HG02870 (cell line): ENCODE measurements around the gene SBSN.

Experiments used
- ATAC-seq: cut with Tn5 transposase; IDR thresholded peaks from one replicate; pipeline ENCODE4 v1.9.1; 2021; ENCODE audit warnings: mild to moderate bottlenecking, moderate library complexity; ENCODE audit not compliant: unreplicated experiment

The SBSN gene

DNA sequence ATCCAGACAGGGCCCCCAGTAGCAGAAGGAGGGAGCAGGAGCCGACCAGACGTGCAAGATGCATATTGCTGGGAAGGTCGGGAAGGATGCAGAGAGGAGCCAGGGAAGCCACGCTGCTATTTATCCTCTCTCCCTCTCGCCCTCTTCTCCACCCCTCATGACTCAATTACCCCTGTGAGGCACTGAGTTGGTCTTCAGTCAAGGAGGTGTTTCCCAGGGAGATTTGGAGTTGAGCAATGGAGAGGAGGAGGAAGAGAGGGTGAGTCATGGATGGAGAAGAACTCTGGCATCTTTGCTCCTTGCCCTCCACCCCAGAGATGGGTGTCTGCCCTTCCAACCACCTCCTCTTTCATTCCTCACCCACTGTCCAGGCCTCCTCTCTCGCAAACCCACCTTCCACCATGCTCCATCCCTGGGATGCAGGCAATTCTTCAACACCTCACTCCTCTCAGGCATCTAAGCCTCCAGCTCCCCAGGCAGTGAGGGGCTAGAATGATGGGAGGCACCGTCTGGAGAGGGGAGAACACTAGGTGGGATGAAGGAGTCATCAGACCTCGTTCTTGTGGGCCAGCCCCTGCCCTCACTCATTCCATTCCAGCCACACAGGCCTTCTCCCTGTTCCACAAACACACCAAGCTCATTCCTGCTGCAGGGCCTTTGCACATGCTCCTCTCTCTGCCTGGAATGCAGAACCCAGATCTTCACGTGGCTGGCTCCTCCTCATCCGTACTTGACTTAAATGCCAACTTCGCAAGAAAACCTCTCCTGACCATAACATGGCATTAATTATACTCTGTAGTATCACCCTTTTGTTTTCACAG is at the start of gene SBSN:
TSS of gene SBSN (minus strand) at position 94 of the 821 bp plus-strand sequence. CDS start at position 64, 30 bp downstream.
- ATAC-seq, result no peak

GRCh38 chr19:35571406-35571965 is 43.4 kb upstream of the SBSN start:
- no peak for ATAC-seq

DNA sequence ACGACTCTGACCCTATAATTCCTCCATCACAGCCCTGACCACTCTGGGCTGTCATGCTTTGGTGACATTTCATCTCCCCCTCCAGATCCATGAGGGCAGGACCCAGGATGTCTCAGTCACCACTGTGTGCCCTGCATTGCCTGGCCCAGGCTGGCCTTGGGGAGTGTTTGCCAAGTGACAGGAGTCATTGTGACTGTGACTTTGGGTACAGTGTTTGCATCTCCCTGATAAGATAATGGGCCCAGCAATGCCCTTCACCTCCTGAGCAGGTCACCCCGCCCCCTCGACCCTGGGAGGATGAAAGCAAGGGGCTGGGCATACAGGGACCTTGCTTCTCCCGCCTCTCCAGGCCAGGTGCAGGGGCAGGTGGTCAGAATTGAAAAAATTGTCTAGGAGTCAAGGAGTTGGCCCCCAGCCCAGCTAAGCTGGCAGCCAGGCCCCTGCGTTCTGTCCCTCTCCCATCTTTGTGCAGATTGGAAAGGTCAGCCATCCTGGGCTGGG is 41.2 kb upstream of the SBSN start:
- ATAC-seq, result no peak

- no peak for ATAC-seq
Measured at GRCh38 chr19:35566738-35567137, 38.6 kb upstream of the SBSN start.

- no peak for ATAC-seq
Measured at GRCh38 chr19:35565016-35565856, 37.1 kb upstream of the SBSN start.

DNA sequence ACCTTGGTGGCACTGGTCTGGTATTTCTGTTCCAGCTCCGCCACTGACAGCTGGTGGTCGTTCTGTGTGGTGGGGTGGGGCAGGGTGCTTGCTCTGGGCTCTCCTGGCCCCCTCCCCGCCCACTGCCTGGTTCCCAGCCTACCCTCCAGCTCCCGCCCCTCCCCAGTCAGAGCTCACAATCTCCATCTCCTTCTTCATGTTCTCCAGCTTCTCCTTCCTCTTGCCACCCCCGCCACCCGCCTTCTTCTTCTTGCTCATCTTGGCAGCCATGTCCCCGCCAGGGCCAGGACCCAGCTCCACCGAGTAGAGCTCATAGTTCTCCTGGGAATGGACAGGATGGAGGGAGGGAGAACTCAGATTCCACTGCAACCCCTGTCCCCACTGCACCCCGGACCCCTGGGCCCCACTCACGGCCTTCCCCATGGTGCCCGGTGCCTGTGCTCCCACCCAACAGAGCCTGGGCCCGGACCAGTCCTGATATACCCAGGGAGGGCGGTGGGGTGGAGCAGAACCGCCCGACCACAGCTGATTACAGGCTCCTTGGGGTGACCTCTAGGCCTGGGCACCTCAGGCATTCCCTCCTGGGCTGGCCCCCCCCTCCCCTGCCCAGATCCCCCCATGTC is 35.2 kb upstream of the SBSN start, which contains the start of gene ATP4A:
TSS of gene ATP4A (minus strand) at position 452 of the 623 bp plus-strand sequence. CDS start at position 423, 29 bp downstream.
- ATAC-seq, result no peak

DNA sequence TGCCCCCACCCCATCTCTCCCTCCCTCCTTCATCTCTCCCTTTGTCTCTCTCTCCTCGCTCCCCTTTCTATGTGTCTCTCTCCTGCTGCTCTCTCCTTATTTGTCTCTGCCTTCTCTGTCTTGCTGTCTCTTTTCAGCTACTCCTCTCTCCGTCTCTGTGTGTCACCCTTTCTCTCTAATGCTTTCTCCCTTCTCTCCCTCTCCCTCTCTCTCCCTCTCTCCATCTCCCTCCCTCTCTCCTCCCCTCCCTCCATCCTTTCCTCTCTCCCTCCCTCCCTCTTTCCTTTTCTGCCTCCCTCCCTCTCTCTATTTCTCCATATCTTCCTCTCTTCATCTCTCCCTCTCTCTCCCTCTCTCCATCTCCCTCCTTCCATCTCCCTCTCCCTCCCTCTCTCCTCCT is 34.7 kb upstream of the SBSN start:
- ATAC-seq, result no peak

- no peak for ATAC-seq
Measured at GRCh38 chr19:35562336-35562735, 34.2 kb upstream of the SBSN start.

DNA sequence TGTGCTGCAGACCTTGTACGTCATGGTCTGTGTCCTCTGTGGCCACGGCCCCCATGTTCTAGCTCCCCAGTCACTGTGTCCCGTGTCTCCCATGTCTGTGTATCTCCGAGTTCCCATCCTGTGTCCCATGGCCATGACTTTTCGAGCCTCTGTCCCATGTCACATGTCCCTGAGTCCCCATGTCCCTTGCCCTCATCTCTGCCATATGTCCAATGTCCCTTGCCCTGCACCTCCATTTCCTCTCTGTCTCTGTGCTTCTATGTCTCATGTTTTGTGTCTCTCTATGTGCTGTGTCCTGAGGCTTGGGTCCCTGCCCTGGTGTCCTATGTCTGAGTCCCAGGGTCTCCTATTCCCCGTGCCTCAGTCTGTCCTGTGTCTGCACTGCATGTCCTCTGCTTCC is 33.3 kb upstream of the SBSN start:
- ATAC-seq, result no peak

DNA sequence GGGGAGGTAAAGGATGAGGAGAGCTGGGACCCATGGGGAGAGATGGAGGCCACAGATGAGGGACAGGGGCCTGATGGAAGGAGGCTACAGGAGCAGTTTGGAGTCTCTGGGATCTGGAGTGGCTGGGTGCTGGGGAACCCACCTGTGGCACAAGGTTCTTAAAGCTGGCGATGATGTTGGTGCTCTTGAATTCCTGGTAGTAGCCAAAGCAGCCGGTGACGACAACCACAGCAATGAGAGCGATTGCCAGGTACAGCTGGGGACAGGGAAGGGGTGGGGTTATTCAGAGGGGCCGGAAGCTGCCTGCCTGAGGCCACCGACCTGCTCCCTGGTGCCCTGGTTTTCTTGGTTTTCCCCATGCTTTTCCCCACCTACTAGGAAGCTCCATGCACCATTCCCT is 32.6 kb upstream of the SBSN start:
- no peak for ATAC-seq

- no peak for ATAC-seq
Measured at GRCh38 chr19:35560271-35560670, 32.2 kb upstream of the SBSN start.

GRCh38 chr19:35559781-35560180 is 31.7 kb upstream of the SBSN start:
- no peak for ATAC-seq

- ATAC-seq, result no peak
Measured at GRCh38 chr19:35559281-35559659, 31.2 kb upstream of the SBSN start.

DNA sequence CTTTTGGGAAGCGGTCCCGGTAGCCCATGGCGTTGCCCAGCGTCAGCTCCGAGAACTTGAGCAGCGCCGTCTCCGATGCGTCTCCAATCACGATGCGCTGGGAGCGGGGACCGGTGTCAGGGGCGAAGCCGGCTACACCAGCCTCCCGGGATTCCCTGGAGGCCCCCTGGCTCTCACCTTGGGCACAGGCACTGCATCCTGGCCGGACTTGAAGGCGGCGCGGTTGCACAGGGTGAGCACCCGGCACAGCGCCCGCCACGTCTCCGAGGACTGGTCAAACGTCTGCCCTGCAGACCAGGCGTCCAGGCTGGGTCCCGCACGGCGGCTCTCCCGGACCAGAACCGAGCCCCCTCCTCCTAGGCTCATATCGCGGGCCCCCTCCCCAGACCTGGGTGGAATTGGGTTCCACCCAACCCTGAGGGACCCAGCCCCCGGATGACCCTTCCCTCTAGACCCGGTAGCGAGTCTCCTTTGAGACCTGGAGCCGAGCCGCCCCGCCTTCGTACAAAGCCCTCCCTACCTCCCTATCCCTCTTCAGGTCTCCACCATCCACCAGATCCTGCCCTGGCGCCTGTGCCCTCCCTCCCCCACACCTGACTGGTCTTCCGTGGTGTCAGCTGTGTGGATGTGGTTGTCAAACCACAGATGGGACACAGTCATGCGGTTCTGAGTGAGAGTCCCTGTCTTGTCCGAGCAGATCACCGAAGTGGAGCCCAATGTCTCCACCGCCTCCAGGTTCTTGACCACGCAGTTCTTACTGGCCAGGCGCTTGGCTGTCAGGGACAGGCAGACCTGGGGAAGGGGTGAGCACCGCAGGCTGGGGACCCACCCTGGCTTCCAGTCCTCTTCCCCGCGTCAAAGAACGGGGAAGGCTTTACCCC is 30.5 kb upstream of the SBSN start:
- ATAC-seq, result no peak

DNA sequence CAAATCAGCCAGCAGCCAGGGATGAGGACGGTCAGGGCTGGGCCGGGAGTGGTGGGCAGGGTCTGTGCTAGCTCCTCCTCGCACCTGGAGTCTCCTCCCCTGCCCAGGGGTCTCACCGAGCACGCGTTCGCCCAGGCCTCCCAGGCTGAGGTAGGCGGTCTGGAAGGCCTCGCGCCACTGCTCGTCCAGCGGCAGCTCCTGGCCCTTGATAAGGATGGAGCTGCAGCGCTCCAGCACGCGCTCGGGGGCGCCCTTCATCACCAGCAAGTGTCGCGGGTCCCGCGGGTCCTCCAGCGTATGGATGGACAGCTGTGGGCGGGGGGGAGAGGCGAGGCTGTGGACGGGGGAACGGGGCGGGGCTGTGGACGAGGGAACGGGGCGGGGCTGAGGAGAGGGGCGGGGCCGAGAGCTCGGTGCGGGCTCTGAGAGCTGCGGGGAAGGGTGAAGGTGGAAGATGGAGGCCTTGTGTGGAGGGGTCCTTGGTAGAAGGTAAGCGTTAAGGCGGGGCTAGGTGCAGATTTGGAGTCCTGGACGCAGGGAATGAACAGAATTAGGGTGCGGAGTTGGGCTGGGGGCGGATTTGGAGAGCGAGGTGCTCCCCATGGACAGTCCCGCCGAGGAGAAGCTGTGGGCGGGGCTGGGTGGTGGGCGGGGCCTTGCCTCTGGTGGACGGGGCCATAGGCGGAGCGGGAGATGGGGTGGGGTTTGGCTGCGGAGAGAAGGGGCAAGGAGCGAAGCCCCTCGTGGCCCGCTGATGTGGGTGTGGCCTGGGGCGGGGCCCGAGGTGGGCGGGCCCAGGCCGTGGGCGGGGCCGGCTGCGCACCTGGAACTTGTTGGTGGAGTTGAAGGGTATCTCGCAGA is 29.7 kb upstream of the SBSN start:
- no peak for ATAC-seq

- no peak for ATAC-seq
Measured at GRCh38 chr19:35556846-35557538, 28.9 kb upstream of the SBSN start.

DNA sequence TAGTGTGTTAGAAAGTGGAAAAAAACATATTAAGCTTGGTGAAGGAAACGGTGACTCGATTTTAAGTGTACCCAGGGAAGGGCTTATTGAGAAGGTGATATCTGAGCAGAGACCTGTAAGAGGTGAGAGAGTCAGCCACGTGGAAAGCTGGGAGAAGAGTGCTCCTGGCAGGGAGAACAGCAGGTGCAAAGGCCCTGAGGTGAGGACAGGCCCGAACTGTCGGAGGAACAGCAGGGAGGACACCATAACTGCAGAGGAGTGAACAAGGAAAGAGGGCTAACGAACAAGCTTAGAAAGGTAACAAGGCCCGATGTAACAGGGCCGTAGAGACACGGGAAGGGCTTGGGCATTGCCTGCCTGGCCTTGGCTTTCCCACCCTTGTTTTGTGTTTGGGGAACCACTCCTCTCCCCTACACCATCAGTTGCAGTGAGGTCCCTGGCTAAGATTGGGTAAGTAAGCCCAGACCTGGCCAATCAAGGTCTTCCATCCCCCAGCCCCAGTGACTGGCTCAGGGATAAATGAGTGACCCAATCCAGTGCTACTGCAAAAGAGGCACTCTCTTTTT is 28.0 kb upstream of the SBSN start:
- no peak for ATAC-seq
